GM12873 (cell line): ENCODE measurements around the gene POLR3A.

Experiments
- CTCF ChIP-seq: IDR thresholded peaks from 2 replicates; pipeline ENCODE4 v1.5.1; 2012; ENCODE audit warnings: low read depth, mild to moderate bottlenecking, moderate library complexity, low read length, control low read depth; ENCODE audit not compliant: insufficient read depth; ENCODE audit errors: missing control alignments

POLR3A gene

GRCh38 chr10:78058562-78058961 lies 29.2 kb upstream of the POLR3A start:
- no peak for TF ChIP-seq CTCF

GRCh38 chr10:78053211-78053868 lies 24.0 kb upstream of the POLR3A start:
- no peak for TF ChIP-seq CTCF

- TF ChIP-seq CTCF: no peak
These were observed 20.5 kb upstream of the POLR3A start for GRCh38 chr10:78049851-78050250.

- peak; percentile 94 for TF ChIP-seq CTCF
These were observed 18.1 kb upstream of the POLR3A start for GRCh38 chr10:78047314-78047891.

GRCh38 chr10:78046711-78047269 lies 17.5 kb upstream of the POLR3A start:
- no peak for TF ChIP-seq CTCF

GRCh38 chr10:78045856-78046255 lies 16.5 kb upstream of the POLR3A start:
- TF ChIP-seq CTCF: no peak

- TF ChIP-seq CTCF: no peak
These were observed 15.9 kb upstream of the POLR3A start for GRCh38 chr10:78045237-78045636.
